Heart left ventricle (tissue), 16 donors: ENCODE measurements around the gene ADAMTS7. TPM values are rescaled to one million over a fixed set of nuclear protein-coding genes. Genes with fewer than 3 reads are reported as not detected.

ENCODE experiments used
- ATAC-seq, 4 donors: fragments of 200-7000 bp; cut with Tn5 transposase; one replicate each; pipeline ENCODE4 v1.9.1; 2020 to 2022; ENCODE audit warnings: moderate library complexity in 4 of 4, mild to moderate bottlenecking in 3 of 4, moderate number of reproducible peaks in 1 of 4
- DNase-seq, 5 donors: peaks; one replicate each; pipeline ENCODE4 v3.0.0-alpha.2; 2020
- H3K27ac ChIP-seq, 12 donors: fragments of 200-600 bp; sonication (generic) in 4 of 12; one replicate each; pipeline versions ENCODE4 v1.5.0 to v1.8.0; 2016 to 2022; ENCODE audit warnings: mild to moderate bottlenecking in 2 of 12
- H3K27me3 ChIP-seq, 9 donors: fragments of 200-600 bp; sonication (generic) in 2 of 9; one replicate each; pipeline versions ENCODE4 v1.5.1 to v1.8.0; 2016 to 2022; ENCODE audit warnings: mild to moderate bottlenecking in 3 of 9
- H3K36me3 ChIP-seq, 9 donors: fragments of 200-600 bp; sonication (generic) in 2 of 9; one replicate each; pipeline versions ENCODE4 v1.5.0 to v1.8.0; 2018 to 2022; ENCODE audit warnings: mild to moderate bottlenecking in 2 of 9
- H3K4me1 ChIP-seq, 12 donors: fragments of 200-600 bp; sonication (generic) in 4 of 12; one replicate each; pipeline versions ENCODE4 v1.5.0 to v1.8.0; 2016 to 2022; ENCODE audit warnings: mild to moderate bottlenecking in 3 of 12
- H3K4me3 ChIP-seq, 12 donors: fragments of 200-600 bp; sonication (generic) in 4 of 12; one replicate each; pipeline versions ENCODE4 v1.5.0 to v1.8.0; 2017 to 2022; ENCODE audit warnings: mild to moderate bottlenecking in 9 of 12, moderate library complexity in 4 of 12
- H3K9me3 ChIP-seq, 12 donors: fragments of 200-600 bp; sonication (generic) in 4 of 12; one replicate each; pipeline versions ENCODE4 v1.5.0 to v1.8.0; 2016 to 2022; ENCODE audit warnings: mild to moderate bottlenecking in 1 of 12
- CTCF ChIP-seq, 12 donors: fragments of 200-600 bp; sonication (generic) in 4 of 12; IDR thresholded peaks; one replicate each; pipeline versions ENCODE4 v1.5.0 to v1.8.0; 2018 to 2022; ENCODE audit warnings: antibody characterized with exemption in 12 of 12, mild to moderate bottlenecking in 5 of 12
- POLR2A ChIP-seq, 2 donors: fragments of 450-650 bp; IDR thresholded peaks; one replicate each; pipeline ENCODE4 v1.6.1; 2017; ENCODE audit warnings: antibody characterized with exemption in 2 of 2, mild to moderate bottlenecking in 2 of 2, moderate library complexity in 2 of 2
- whole genome bisulfite sequencing, 4 donors: extraction: QIAGEN DNeasy Blood & Tissue Kit in 2 of 4; methylation state at CpG; one replicate each; pipeline versions ENCODE4 v1.1.5 to v1.1.7; 2013 to 2018; 5-methylcytosine and 5-hydroxymethylcytosine counted together
- intact Hi-C, 10 donors: fragments of 100-400 bp; cut with DNase I; formaldehyde crosslinking; loops; one replicate each; pipeline versions ENCODE4 v1.11.1 to v1.14.2; 2022
- polyA plus RNA-seq, 2 donors: library from polyadenylated mRNA; stranded (reverse); fragments of 200-250 nt; gene quantifications; one replicate each; pipeline ENCODE4 v1.2.3, GENCODE V29; 2013
- total RNA-seq, 9 donors: library from RNA; depleted of rRNA in 2 of 9; stranded (reverse); fragments of >200 nt in 2 of 9; fragmentation: NEBNext Ultra II Directional in 3 of 9; extraction: Animal tissue kit (Norgen Biotek cat#: 25700) in 3 of 9; gene quantifications; one replicate each; pipeline versions ENCODE4 v1.1.0 to v1.2.4, GENCODE V29; 2016 to 2023
- donor health status: ischemic (EF 13 %, LVEDD 7.1; RV severe dilation, severe dysfunction).
- donor health status: healthy with polysubstance abuse.
- donor health status: DM: no; HTN: yes; CAD: no.
- donor health status: DM: no; HTN: no; CAD: no.
- donor health status: ischemic (EF 25% LVEDD 6.9; RV normal size, moderate dysfunction).
- donor health status: ischemic (EF 25% LVEDD 5.7; RV mildly dilated, moderate dysfunction).
- donor health status: healthy.
- donor health status: DM: yes; HTN: yes; CAD: no.
- donor health status: ischemic (EF 35%, LVEDD 5.7; RV mildly dilated, moderate dysfunction).
- donor health status: nonischemic (EF 11% LVEDD 7.7; RV severe dilation, severe dysfunction).
- donor health status: DM: yes; HTN: yes; CAD: no.
- donor health status: PGD.
- donor health status: ischemic (EF 29% LVEDD 5.4; RV normal size, mild dysfunction).
- donor health status: nonischemic (EF 23%, LVEDD 6.1; RV moderate dilation, normal function).

ADAMTS7 gene
- total and polyA plus RNA-seq, 11 donors, result 5.0 to 29.9 (median 13.9) TPM

- 62 to 86% (median 75%) methylated on average over 3 of the region's 3 CpGs for WGBS, 4 donors
- Histone ChIP-seq H3K4me1 (peaks cover 0 to 2% (median 0%) of the 10 kb centered on the region in 12 donors), H3K9me3 (no peaks in the 10 kb centered on the region), H3K36me3 (no peaks in the 10 kb centered on the region), H3K27me3 (no peaks in the 10 kb centered on the region), H3K4me3 (no peak overlapping the region), H3K27ac (no peak overlapping the region)
- DNase-seq (no peak), ATAC-seq (no peak)
- TF ChIP-seq CTCF (IDR thresholded peaks at IDR 0.05), result no peak
- no peak for TF ChIP-seq POLR2A (IDR thresholded peaks at IDR 0.05)
- intact Hi-C loops, result no loop called here
These were observed 27.2 kb upstream of the ADAMTS7 start for GRCh38 chr15:78838489-78838888.

DNA sequence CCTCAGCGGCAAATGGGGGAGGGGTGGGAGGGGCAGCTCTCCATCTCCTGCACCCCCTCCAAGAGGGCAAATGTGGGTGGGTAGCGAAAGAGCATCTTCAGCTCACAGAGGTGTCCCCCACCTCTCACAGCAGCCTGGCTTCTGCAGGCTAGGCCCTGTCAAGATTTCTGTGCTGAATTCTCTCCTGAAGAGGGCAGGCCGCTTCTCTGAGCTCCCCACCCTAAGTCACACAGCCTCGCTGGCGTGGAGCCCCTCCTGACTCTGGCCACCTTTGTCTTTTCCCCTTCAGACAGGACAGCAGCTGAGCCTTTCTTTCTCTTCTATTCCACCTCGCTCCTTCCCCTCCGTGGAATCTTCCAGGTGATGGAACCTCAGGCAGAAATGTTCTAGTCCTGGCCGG is 26.3 kb upstream of the ADAMTS7 start:
- H3K9me3 ChIP-seq, result no peaks in the 10 kb centered on the region
- H3K36me3 ChIP-seq, result no peaks in the 10 kb centered on the region
- intact Hi-C loops, result no loop called here
- no peaks in the 10 kb centered on the region for H3K27me3 ChIP-seq
- ATAC-seq (no peak), DNase-seq (no peak)
- TF ChIP-seq POLR2A (IDR thresholded peaks at IDR 0.05) (no peak), CTCF (IDR thresholded peaks at IDR 0.05) (no peak)
- H3K4me3 ChIP-seq, result no peak overlapping the region
- H3K27ac ChIP-seq, result no peak overlapping the region
- peaks cover 0 to 6% (median 0%) of the 10 kb centered on the region in 12 donors for H3K4me1 ChIP-seq
- 83 to 95% (median 93%) methylated on average over 8 of the region's 8 CpGs for WGBS, 4 donors

GRCh38 chr15:78837131-78837530 is 25.9 kb upstream of the ADAMTS7 start:
- DNase-seq (no peak), ATAC-seq (no peak)
- Histone ChIP-seq H3K4me1 (peaks cover 0 to 10% (median 0%) of the 10 kb centered on the region in 12 donors), H3K4me3 (no peak overlapping the region), H3K36me3 (no peaks in the 10 kb centered on the region), H3K27me3 (no peaks in the 10 kb centered on the region), H3K27ac (no peak overlapping the region), H3K9me3 (no peaks in the 10 kb centered on the region)
- intact Hi-C loops, result no loop called here
- WGBS, 4 donors, result 51 to 75% (median 71%) methylated on average over 2 of the region's 2 CpGs
- TF ChIP-seq POLR2A (IDR thresholded peaks at IDR 0.05), result no peak
- TF ChIP-seq CTCF (IDR thresholded peaks at IDR 0.05), result no peak

DNA sequence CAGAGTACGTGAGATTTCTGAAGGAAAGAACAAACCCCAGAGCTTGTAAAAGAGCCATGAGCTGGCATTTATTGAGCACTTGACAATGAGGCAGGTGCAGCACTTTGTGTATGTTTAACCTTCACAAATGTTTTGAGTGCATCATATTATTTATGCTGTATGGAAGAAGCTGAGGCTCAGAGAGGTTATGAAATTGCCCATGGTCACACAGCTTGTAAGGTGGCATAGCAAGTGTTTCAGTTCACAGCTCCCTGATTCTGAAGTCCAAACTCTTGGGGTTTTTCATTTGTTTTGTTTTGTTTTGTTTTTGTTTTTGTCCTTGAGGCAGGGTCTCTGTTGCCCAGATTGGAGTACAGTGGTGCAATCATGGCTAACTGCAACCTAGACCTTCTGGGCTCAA is 25.1 kb upstream of the ADAMTS7 start:
- no peak for ATAC-seq
- H3K9me3 ChIP-seq, result no peaks in the 10 kb centered on the region
- intact Hi-C loops, result no loop called here
- DNase-seq, result no peak
- peaks cover 0 to 13% (median 0%) of the 10 kb centered on the region in 12 donors for H3K4me1 ChIP-seq
- no peak overlapping the region for H3K4me3 ChIP-seq
- H3K27me3 ChIP-seq, result peaks cover 0 to 3% (median 0%) of the 10 kb centered on the region in 9 donors
- 94 to 100% (median 100%) methylated on average over 1 of the region's 1 CpG for WGBS, 4 donors
- no peak overlapping the region for H3K27ac ChIP-seq
- TF ChIP-seq POLR2A (IDR thresholded peaks at IDR 0.05) (no peak), CTCF (IDR thresholded peaks at IDR 0.05) (no peak)
- no peaks in the 10 kb centered on the region for H3K36me3 ChIP-seq
